ENCODE measurements around the gene SLC5A10.
"Not testable (repeated sequence)": the region's sequence is repeated elsewhere in the genome, so short reads cannot be mapped to it uniquely, and the experiment has no call there.

SLC5A10 gene

DNA sequence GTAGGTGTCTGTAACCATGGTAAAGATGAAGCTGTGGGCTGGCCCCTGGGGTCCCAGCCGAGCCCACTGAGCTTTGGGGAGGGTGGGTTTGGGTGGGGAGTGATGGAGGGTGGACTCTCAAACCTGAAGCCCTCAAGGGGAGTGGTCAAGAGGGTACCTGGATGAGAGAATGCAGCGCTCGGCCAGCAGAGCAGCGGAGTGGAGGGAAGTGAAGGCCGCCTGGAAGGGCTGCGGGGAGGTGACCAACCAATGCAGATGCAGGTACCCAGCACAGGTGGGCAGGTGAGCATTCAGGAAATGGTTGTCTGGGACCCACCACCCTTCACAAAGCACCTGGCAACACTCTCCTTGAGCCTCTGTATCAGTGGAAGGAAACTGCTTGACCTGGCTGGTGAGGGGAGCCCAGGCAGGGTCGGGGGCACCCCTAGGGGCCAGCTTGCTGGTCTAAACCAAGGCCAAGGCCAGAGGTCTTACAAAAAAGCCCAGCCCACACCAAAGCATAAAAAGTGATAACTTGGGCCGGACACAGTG lies 3.4 kb upstream of the SLC5A10 start:
- no peak for DNase-seq

- no peak for DNase-seq
Observed at GRCh38 chr17:18949566-18949965, 2.4 kb upstream of the SLC5A10 start.

- DNase-seq = no peak
Observed at GRCh38 chr17:18950346-18950745, 1.6 kb upstream of the SLC5A10 start.

DNA sequence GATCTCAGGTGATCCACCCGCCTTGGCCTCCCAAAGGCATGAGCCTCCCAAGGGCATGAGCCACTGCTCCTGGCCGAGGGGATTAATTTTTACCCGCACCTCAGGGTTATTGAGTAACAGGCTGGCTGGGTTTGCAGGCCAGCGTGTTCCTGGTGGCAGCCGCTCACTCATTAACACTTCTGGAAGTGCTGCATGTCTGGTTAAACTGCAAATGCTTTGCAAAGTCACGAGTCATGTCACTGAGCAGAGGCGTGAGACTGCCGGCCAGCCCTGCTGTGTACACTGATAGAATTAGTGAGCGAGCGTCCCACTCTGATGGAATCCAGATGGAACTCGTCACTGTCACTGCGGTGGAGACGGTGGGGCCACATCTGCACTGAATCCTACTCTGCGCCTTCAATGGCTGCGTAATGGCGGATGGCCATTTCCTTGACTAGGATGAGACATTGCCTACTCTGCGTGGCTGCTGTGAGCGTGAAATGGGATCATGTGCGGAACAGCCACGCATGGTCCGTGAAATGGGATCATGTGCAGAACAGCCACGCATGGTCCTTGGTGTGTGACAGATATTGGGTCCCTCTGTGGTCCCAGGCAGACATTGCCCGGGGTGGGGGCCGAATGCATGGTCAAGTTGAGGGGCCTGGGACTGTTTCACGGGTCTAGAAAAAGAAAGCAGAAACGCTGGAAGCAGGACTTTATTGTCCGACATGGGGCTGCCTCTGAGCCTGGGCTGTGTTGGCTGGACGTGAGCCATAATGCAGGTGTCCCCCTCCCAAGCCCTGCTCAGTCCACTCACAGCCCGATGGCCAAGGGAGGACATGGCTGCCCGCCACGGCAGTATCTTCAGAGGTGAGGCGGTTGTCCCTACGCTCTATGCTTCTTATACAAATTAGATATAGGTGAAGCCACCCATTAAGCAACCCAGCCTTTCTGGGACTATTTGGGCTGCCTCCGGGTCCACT lies 740 bp upstream of the SLC5A10 start:
- no peak for DNase-seq

DNA sequence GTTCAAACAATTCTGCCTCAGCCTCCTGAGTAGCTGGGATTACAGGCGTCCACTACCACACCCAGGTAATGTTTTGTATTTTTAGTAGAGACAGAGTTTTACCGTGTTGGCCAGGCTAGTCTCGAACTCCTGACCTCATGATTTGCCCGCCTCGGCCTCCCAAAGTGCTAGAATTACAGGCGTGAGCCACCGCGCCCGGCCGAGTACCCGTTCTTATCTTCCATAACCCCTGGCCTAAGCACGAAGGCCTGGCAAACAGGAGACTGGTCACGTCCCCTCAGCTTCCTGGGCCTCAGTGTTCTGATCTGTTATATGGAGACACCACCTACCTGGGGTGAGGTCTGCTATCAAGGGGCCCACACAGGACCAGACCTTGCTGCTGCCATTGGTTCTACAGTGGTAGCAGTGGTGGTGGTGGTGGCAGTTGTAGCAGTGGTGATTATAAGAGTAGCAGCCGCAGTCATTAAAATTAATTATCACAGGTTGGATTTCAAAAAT lies 1.3 kb downstream of the SLC5A10 start:
- no peak for DNase-seq

DNA sequence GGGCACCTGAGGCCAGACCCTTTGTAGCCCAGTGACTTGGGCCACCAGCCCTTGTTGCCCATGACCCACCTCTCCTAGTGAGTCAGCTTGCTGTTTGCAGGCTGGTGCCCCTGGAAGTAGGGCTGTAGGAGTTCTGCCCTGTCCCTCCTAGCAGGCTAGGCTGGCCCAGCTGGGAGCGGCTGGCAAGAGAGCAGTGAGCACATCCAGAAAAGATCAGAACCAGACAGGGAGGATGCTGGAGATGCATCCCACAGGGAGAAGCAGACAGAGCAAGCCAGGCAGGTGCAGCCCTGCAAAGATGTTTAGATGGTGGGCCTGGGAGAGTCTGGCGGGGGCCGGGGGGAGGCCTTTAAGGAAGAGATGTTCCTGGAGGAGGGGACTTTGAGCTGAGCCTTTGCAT lies 2.4 kb downstream of the SLC5A10 start:
- DNase-seq = no peak

DNA sequence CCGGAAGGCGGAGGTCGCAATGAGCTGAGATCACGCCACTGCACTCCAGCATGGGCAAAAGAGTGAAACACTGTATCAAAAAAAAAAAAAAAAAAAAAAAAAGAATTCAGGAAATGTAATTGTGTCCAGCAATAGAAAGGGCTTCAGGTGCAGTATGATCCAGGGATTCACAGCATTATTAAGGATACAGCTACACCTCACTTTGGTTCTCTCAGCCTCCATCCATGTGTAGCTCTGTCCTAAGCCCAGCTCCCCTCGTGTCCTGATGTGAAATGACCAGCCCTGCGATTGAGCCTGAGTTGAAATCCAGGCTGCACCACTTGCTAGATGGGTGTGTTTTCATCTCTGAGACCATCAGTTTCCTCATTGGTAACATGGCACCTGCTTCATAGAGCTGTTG lies 3.0 kb downstream of the SLC5A10 start:
- no peak for DNase-seq

DNA sequence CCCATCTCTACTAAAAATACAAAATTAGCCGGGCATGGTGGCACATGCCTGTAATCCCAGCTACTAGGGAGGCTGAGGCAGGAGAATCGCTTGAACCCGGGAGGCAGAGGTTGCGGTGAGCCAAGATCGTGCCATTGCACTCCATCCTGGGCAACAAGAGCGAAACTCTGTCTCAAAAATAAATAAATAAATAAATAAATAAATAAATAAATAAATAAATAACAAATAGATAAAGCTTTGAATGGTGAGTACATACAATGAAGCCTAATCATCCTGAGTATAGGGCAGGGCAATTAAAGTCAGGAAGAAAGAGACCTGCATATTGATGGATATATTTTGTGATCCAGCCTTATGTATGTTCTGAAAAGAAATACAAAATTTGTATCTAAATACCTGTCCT lies 4.1 kb downstream of the SLC5A10 start:
- DNase-seq = not testable (repeated sequence)

GRCh38 chr17:18956581-18956980 lies 4.6 kb downstream of the SLC5A10 start:
- DNase-seq = no peak

DNA sequence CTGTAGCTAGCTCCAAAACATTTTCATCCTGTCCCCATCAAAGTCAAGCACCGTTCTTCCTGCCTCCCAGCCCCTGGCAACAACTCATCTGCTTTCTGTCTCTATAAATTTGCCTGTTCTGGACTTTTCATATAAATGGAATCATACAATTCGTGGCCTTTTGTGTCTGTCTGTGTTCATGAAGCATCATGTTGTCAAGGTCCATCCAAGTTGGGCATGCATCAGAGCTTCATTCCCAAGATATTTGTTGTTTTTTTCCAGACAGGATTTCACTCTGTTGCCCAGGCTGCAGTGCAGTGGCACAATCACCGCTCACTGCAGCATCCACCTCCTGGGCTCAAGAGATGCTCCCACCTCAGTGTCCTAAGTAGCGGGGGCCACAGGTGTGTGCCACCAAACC lies 5.9 kb downstream of the SLC5A10 start:
- DNase-seq = no peak

DNA sequence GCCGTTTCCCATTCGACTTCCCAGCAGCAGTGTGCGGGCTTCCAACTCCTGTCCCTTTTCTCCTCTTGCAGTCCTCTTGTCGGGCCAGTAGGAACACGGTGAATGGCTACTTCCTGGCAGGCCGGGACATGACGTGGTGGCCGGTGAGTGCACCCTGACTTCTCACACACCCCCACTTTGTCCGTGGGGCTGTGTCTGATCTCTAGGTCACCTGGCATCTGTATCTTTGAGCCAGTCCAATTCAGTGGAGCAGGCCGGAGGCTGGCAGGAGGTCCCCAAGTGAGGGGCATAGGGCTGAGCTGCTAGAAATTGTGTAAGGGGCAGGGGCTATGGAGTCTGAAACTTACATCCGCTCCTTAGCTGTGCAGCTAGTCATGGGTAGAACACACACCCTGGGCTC lies 6.6 kb downstream of the SLC5A10 start:
- DNase-seq = no peak

GRCh38 chr17:18959071-18959844 lies 7.3 kb downstream of the SLC5A10 start:
- no peak for DNase-seq

DNA sequence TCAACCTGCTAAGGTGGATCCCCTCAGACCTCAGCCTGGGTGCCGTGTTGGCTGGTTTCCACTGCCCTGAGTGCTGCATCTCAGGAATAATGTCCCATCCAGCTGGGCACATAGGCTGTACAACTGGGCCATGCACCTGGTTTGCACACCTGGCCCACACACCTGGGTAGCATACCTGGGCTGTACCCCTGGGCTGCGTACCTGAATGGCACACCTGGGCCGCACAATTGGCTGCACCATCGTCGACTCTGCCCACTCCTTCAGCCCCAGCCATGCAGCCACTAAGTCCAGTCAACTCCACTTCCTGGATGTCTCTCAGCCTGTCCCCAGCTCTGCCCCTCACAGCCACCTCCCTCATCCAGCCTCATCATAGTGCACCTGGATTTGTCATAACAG lies 7.9 kb downstream of the SLC5A10 start:
- no peak for DNase-seq

GRCh38 chr17:18960241-18960665 lies 8.3 kb downstream of the SLC5A10 start:
- DNase-seq = no peak

DNA sequence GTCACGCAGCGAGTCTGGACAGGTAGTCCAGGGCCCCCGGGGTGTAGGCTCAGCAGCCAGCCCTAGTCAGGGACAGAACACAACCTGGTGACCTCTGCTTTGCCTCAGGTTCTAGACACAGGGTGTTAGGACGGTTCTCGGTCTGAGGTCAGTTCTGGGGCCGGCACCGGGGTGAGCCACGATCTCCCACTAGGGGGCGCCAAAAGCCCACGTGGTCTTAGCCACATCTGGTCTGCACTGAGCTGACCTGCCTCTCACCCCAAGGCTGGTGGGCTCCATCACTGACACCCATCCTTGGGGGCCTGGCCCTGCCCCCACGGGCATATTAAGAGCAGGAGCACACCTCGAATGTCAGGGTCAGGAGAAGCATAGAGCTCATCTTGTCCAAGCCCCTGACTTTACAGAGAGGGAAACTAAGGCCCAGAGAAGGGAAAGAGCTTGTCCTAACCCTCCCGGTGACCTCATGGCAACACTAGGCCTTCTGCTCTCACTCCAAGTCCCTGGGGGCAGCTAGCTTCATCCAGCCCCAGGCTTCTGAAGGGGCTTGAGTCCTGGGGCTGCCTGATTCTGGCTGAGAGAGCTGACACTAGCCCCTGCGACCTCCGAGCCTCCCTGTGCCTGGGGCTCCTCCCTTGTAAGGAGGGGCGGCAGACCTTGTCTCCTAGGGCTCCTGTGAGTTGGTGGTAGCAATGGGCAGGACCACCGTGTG lies 9.0 kb downstream of the SLC5A10 start:
- DNase-seq = peak; percentile 4

GRCh38 chr17:18961634-18962493 lies 9.9 kb downstream of the SLC5A10 start:
- no peak for DNase-seq

DNA sequence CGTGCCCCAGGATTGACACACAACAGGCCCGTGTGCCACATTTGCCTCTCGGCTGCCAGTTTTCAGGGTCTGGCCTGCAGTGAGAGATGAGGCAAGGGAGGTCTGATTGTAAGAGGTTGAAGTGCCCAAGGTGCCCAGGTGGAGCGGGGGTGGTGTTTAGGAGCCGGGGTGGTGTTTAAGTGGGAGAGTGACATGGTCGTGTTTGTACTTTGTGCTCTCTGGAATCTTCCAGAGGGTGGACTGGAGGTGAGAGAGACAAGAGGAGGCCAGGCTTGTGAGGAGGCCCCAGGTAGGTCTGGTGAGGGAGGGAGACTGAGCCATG lies 10.5 kb downstream of the SLC5A10 start:
- no peak for DNase-seq

DNA sequence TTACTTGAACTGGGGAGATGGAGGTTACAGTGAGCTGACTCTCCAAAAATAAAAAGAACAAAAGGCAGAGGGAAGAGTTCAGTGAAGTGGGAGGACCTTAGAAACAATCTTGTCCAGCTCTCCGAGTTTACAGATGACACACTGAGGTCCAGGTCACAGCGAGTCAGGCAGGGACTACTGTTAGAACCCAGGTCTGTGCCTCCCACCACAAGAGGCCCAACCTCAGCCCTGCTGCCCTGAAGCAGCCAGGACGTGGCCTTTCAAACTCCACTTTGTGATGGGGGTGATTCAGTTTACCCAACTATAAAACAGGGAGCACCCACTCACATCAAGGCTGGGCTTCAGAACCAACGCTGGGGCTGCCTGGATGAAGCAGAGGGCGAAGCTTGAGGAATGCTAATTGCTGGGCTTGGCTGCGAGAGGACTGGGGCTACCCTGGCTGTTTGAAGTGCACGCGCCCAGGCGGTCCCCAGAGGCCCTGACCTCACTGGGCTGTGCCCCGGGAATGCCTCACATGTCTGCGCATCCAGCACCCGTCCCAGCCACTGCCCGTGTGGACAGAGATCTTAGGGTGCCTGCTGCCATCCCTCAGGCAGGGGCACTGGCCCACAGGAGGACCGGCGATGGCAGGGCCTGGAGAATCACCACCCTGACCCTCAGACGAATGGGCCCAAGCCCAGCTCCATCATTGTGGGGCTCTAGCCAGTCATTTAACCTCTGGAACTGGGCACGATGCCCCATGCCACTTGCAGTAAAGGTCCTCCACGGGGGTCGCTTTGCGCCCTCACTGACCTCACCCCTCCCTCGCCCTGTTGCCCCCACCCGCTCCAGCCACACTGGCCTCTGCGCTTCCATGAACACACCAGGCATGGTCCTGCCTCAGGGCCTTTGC lies 11.4 kb downstream of the SLC5A10 start:
- DNase-seq = no peak

- no peak for DNase-seq
Observed at GRCh38 chr17:18964018-18964351, 12.0 kb downstream of the SLC5A10 start.

DNA sequence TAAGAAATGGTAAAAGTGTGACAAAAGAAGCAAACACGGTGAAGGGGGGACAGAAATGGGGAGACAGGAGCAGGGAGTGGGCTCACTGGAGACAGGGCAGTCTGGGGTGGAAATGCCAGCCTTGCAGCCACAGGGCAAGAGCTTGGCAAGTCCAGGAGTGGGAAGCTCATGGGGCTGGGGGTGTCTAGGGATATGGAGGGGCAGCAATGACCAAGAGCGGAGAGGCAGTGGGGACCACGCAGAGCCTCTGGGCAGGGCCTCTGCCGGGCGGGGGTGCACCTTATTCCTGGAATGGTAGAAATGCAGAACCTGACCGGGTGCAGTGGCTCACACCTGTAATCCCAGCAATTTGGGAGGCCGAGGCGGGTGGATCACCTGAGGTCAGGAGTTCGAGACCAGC lies 12.6 kb downstream of the SLC5A10 start:
- DNase-seq = no peak
